Panc1 (cell line): ENCODE results near the gene KDM2B. TPM values are rescaled to one million over a fixed set of nuclear protein-coding genes. Genes with fewer than 3 reads are reported as not detected.

ENCODE experiments used
- ATAC-seq: fragments of 200-7000 bp; cut with Tn5 transposase; 2 replicates; pipeline ENCODE4 v1.9.1; 2020; ENCODE audit warnings: mild to moderate bottlenecking, moderate library complexity
- BruUV-seq: library from RNA; stranded (reverse); fragments of 400-500 nt; replicated peaks from 2 replicates; lab custom pipeline; 2021; lab: Mats Ljungman, UMichigan
- CTCF ChIA-PET: fragments of 300-600 bp; sonication (Branson Sonifier 250); formaldehyde crosslinking; loops from one replicate; lab custom pipeline; 2022; ENCODE audit warnings: antibody characterized with exemption; lab: Charles Lee
- POLR2A ChIA-PET: fragments of 300-600 bp; sonication (Branson Sonifier 250); formaldehyde crosslinking; loops from one replicate; lab custom pipeline; 2022; ENCODE audit warnings: antibody characterized with exemption; lab: Charles Lee
- DNase-seq: peaks from one replicate; pipeline ENCODE4 v3.0.0-alpha.2; 2010; ENCODE audit warnings: low read depth, low spot score
- H3K27ac ChIP-seq: 2 replicates; pipeline ENCODE4 v1.5.1; 2011; ENCODE audit warnings: mild to moderate bottlenecking, low read length, inconsistent platforms
- H3K27me3 ChIP-seq: fragments of 200-500 bp; sonication (Bioruptor generic); 2 replicates; pipeline ENCODE4 v1.6.0; 2014; ENCODE audit warnings: low read length, inconsistent platforms; ENCODE audit not compliant: control insufficient read depth, insufficient read depth
- H3K36me3 ChIP-seq: fragments of 200-500 bp; sonication (Bioruptor generic); 2 replicates; pipeline ENCODE4 v1.5.1; 2014; ENCODE audit warnings: inconsistent platforms, mild to moderate bottlenecking, low read length, moderate library complexity; ENCODE audit not compliant: control insufficient read depth, insufficient read depth
- H3K4me1 ChIP-seq: 2 replicates; pipeline ENCODE4 v1.5.1; 2011; ENCODE audit warnings: inconsistent platforms, mild to moderate bottlenecking, low read length, moderate library complexity; ENCODE audit not compliant: control insufficient read depth, insufficient read depth
- H3K4me3 ChIP-seq, 2 experiments: 2 replicates each; pipeline ENCODE4 v1.5.1; 2011 to 2012; ENCODE audit warnings: low read depth in 2 of 2, low read length in 2 of 2, mild to moderate bottlenecking in 2 of 2, inconsistent platforms in 1 of 2, moderate library complexity in 1 of 2
- H3K9me3 ChIP-seq: fragments of 200-500 bp; sonication (Bioruptor generic); 2 replicates; pipeline ENCODE4 v1.5.1; 2014; ENCODE audit warnings: low read depth, mild to moderate bottlenecking, inconsistent platforms, low read length, moderate library complexity; ENCODE audit not compliant: control insufficient read depth, insufficient read depth
- POLR2AphosphoS5 ChIP-seq: IDR thresholded peaks from 2 replicates; pipeline ENCODE4 v1.6.1; 2012; ENCODE audit warnings: mild to moderate bottlenecking, low read depth, low read length, moderate library complexity
- SIN3A ChIP-seq: IDR thresholded peaks from 2 replicates; pipeline ENCODE4 v1.6.1; 2012; ENCODE audit warnings: low read depth, mild to moderate bottlenecking, low read length, moderate library complexity, borderline replicate concordance; ENCODE audit not compliant: insufficient read depth
- TCF7L2 ChIP-seq: IDR thresholded peaks from 2 replicates; pipeline ENCODE4 v1.6.1; 2011; ENCODE audit warnings: mild to moderate bottlenecking, low read depth, low read length, inconsistent platforms
- in situ Hi-C: cut with HindIII; loops from 2 replicates; pipeline ENCODE4 v1.10.0; 2016; ENCODE audit warnings: low sequenced_read_pairs, low pct_unique_long_range_greater_than_20kb
- intact Hi-C: fragments of 100-400 bp; cut with micrococcal nuclease; formaldehyde crosslinking; loops from one replicate; pipeline ENCODE4 v1.10.0; 2022; ENCODE audit not compliant: unreplicated experiment
- total RNA-seq: library from RNA; stranded (reverse); gene quantifications from one replicate; pipeline ENCODE4 v1.2.1, GENCODE V29; 2021; ENCODE audit not compliant: unreplicated experiment
- TF ChIP-seq, protein P1 (sequence below): fragments of 450-650 bp; IDR thresholded peaks from 2 replicates; pipeline ENCODE4 v1.5.1; 2017; ENCODE audit warnings: mild to moderate bottlenecking
- TF ChIP-seq, protein P2 (sequence below), 2 experiments: IDR thresholded peaks; 2 replicates each; pipeline ENCODE4 v1.6.1; 2011 to 2012; ENCODE audit warnings: low read depth in 2 of 2, control low read depth in 1 of 2, low read length in 1 of 2, mild to moderate bottlenecking in 1 of 2, moderate library complexity in 1 of 2; ENCODE audit not compliant: insufficient read depth in 1 of 2

KDM2B gene
- total RNA-seq, 1 experiment from 2014 or later = 27.5 TPM

DNA sequence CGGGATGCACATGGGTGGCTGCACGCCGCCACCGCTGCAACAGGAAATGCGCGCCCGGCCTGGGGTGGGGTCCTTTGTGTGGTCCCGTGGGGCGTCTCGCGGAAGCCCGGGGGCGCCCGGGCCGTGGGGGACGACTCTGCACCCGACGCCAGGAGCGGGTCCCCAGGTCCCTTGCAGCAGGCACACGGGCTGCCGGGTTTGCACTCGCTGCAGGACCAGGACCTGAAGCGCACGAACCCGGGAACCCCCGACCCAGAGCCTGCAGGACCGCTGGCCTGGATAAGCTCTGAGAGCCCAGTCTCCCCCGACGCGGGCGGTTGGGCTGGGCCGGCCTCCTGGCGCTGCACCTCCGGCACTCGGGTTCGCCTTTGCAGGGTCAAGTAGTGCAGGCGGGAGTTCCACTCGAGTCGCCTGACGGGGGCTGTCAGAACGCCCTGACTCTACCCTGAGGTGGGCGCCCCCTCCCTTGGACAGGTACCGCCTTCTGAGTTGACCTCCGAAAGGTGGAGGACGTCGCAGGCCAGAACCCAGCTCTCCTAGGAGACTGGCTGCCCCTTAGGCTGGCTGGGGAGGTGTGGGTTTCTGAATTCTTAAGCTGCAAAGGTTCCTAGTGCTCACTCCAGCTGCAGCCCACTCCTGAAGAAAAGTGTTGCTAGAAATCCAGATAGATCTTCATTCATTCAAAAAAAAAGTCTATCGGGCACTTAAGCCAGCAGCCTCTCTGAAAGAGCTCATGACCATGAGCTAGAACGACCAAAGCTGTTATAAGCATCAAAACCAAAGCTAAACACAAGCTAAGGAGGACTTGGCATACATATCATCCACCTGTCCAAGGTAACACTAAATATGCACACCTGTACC, 113.0 kb downstream of the KDM2B start:
- H3K27ac ChIP-seq = no peak overlapping the region
- peak; percentile 54; the same call in 1 of the 2 replicates for TF ChIP-seq TCF7L2
- TF ChIP-seq, protein P1, sequence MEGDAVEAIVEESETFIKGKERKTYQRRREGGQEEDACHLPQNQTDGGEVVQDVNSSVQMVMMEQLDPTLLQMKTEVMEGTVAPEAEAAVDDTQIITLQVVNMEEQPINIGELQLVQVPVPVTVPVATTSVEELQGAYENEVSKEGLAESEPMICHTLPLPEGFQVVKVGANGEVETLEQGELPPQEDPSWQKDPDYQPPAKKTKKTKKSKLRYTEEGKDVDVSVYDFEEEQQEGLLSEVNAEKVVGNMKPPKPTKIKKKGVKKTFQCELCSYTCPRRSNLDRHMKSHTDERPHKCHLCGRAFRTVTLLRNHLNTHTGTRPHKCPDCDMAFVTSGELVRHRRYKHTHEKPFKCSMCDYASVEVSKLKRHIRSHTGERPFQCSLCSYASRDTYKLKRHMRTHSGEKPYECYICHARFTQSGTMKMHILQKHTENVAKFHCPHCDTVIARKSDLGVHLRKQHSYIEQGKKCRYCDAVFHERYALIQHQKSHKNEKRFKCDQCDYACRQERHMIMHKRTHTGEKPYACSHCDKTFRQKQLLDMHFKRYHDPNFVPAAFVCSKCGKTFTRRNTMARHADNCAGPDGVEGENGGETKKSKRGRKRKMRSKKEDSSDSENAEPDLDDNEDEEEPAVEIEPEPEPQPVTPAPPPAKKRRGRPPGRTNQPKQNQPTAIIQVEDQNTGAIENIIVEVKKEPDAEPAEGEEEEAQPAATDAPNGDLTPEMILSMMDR = no peak
- 0 out of 2 replicates have a peak, but pooled peaks have one; percentile 68 for TF ChIP-seq SIN3A
- TF ChIP-seq POLR2AphosphoS5 = no peak
- TF ChIP-seq, protein P2, sequence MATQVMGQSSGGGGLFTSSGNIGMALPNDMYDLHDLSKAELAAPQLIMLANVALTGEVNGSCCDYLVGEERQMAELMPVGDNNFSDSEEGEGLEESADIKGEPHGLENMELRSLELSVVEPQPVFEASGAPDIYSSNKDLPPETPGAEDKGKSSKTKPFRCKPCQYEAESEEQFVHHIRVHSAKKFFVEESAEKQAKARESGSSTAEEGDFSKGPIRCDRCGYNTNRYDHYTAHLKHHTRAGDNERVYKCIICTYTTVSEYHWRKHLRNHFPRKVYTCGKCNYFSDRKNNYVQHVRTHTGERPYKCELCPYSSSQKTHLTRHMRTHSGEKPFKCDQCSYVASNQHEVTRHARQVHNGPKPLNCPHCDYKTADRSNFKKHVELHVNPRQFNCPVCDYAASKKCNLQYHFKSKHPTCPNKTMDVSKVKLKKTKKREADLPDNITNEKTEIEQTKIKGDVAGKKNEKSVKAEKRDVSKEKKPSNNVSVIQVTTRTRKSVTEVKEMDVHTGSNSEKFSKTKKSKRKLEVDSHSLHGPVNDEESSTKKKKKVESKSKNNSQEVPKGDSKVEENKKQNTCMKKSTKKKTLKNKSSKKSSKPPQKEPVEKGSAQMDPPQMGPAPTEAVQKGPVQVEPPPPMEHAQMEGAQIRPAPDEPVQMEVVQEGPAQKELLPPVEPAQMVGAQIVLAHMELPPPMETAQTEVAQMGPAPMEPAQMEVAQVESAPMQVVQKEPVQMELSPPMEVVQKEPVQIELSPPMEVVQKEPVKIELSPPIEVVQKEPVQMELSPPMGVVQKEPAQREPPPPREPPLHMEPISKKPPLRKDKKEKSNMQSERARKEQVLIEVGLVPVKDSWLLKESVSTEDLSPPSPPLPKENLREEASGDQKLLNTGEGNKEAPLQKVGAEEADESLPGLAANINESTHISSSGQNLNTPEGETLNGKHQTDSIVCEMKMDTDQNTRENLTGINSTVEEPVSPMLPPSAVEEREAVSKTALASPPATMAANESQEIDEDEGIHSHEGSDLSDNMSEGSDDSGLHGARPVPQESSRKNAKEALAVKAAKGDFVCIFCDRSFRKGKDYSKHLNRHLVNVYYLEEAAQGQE (IDR thresholded peaks at IDR 0.05; ENCODE audit: insufficient read depth in 1 of 2, low read depth in 2 of 2, low read length in 1 of 2) = no peak
- ChIA-PET POLR2A (interaction anchor here (0.6 kb wide), 1 partner anchor 860 kb away, joined by 5 read pairs; no protein-coding TSS in a partner anchor), CTCF (interaction anchor here (0.6 to 1.4 kb wide), 2 partner anchors 11 to 25 kb away, joined by 4 to 16 read pairs; no protein-coding TSS in a partner anchor)
- intact Hi-C loops (no loop called here), in situ Hi-C loops (no loop called here)
- peak; percentile 27 for ATAC-seq
- no peaks in the 10 kb centered on the region for H3K9me3 ChIP-seq
- DNase-seq = no peak
- H3K4me1 ChIP-seq = peaks cover 7% of the 10 kb centered on the region
- peak overlapping the region; percentile 53 to 58 for H3K4me3 ChIP-seq
- no TSS peak for BruUV-seq
- H3K36me3 ChIP-seq = no peaks in the 10 kb centered on the region
- no peaks in the 10 kb centered on the region for H3K27me3 ChIP-seq

DNA sequence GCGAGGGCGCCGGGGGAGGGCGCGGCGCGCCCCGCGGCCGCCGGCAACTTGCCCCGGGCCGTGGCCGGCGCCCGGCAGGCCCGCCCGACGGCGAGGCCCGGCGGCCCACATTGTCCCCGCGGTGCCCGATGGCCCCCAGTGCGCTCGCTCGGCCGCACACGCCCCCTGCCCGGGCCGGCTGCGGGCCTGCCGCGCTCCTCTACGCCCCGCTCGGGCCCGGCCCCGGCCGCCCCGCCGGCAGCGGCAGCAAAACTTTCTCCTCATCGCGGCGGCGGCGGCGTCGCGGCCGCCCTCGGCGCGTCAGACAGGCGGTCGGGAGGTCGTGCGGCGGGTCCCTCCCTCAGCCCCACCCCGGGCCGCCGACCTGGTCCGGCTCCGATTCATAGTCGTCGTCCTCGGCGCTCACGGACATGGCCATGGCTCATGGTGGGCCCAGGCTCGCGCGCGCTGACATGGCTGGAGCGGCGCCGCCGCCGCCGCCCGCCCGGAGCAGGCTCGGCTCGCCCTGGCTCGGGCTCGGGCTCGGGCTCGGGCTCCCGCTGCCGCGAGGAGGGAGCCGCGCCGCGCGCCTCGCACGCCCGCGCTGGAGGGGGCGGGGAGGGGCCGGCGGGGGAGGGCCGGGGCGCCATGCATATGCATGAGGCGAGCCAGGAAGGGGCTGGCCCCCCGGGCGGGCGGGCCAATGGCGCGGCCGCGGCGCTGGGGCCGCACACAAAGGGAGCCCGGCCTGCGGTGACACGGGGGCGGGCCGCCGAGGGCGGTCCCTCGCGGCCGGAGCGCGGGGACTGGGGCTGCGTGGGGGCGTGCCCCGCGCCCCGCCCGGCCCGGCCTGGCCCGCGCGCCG, 113.8 kb downstream of the KDM2B start:
- no peak for TF ChIP-seq SIN3A
- TF ChIP-seq TCF7L2 = peak; percentile 87
- TF ChIP-seq POLR2AphosphoS5 = no peak
- ChIA-PET CTCF (interaction anchor here (1.4 kb wide), 1 partner anchor 12 kb away, joined by 16 read pairs; no protein-coding TSS in a partner anchor), POLR2A (interaction anchor here (0.6 kb wide), 1 partner anchor 10 kb away, joined by 3 read pairs; no protein-coding TSS in a partner anchor)
- Histone ChIP-seq H3K4me1 (peaks cover 7% of the 10 kb centered on the region), H3K27ac (no peak overlapping the region), H3K4me3 (peak overlapping the region; percentile 53 to 73), H3K9me3 (no peaks in the 10 kb centered on the region), H3K36me3 (no peaks in the 10 kb centered on the region), H3K27me3 (no peaks in the 10 kb centered on the region)
- no TSS peak for BruUV-seq
- ATAC-seq (peak; percentile 98), DNase-seq (no peak)
- in situ Hi-C loops (no loop called here), intact Hi-C loops (no loop called here)
